ENCODE measurements around the gene DIRAS3.
"Not testable (repeated sequence)": the region's sequence is repeated elsewhere in the genome, so short reads cannot be mapped to it uniquely, and the experiment has no call there.

The DIRAS3 gene

GRCh38 chr1:68049941-68050878 lies at the start of gene DIRAS3:
TSS of gene DIRAS3 (minus strand) at chr1:68050627. CDS start at chr1:68047297, 3,330 bp downstream.
- Histone ChIP-seq H3K27ac (ENCODE audit: low read depth, low read length) (no peak within 1 kb of the TSS), H3K27me3 (ENCODE audit: control insufficient read depth in 5 of 5, insufficient read depth in 4 of 5, low read length in 5 of 5) (peaks cover 0 to 16% (median 0%) of the 10 kb centered on the region in 5 donors), H3K9ac (ENCODE audit: low read length in 5 of 5) (no peak within 1 kb of the TSS), H3K9me3 (ENCODE audit: control insufficient read depth in 5 of 5, low read length in 5 of 5) (peaks cover 0 to 6% (median 5%) of the 10 kb centered on the region in 5 donors), H3K36me3 (ENCODE audit: control insufficient read depth in 5 of 5, insufficient read depth in 5 of 5, low read length in 5 of 5) (peaks cover 0 to 5% (median 4%) of the 10 kb centered on the region in 5 donors), H3K4me1 (ENCODE audit: control insufficient read depth in 5 of 5, insufficient read depth in 5 of 5, low read length in 5 of 5) (peaks cover 0 to 14% (median 8%) of the 10 kb centered on the region in 5 donors), H3K4me3 (ENCODE audit: low read depth in 1 of 5, low read length in 5 of 5) (peak within 1 kb of the TSS; percentile 46 to 66 (median 61))

- H3K36me3 ChIP-seq (ENCODE audit: control insufficient read depth in 5 of 5, insufficient read depth in 5 of 5, low read length in 5 of 5): peaks cover 0 to 3% (median 0%) of the 10 kb centered on the region in 5 donors
Observed at GRCh38 chr1:68093737-68094136, 43.3 kb upstream of the DIRAS3 start.

GRCh38 chr1:68087184-68087583 lies 36.8 kb upstream of the DIRAS3 start:
- no peaks in the 10 kb centered on the region for H3K27me3 ChIP-seq (ENCODE audit: control insufficient read depth in 5 of 5, insufficient read depth in 4 of 5, low read length in 5 of 5)
- no peaks in the 10 kb centered on the region for H3K36me3 ChIP-seq (ENCODE audit: control insufficient read depth in 5 of 5, insufficient read depth in 5 of 5, low read length in 5 of 5)
- no peak overlapping the region for H3K27ac ChIP-seq (ENCODE audit: low read depth, low read length)
- H3K4me3 ChIP-seq (ENCODE audit: low read depth in 1 of 5, low read length in 5 of 5): no peak overlapping the region
- H3K9ac ChIP-seq (ENCODE audit: low read length in 5 of 5): no peak overlapping the region
- no peaks in the 10 kb centered on the region for H3K4me1 ChIP-seq (ENCODE audit: control insufficient read depth in 5 of 5, insufficient read depth in 5 of 5, low read length in 5 of 5)
- peaks cover 0 to 5% (median 0%) of the 10 kb centered on the region in 5 donors for H3K9me3 ChIP-seq (ENCODE audit: control insufficient read depth in 5 of 5, low read length in 5 of 5)

More at GRCh38 chr1:68093737-68094136, 43.3 kb upstream of the DIRAS3 start:
- no peak overlapping the region for H3K4me3 ChIP-seq (ENCODE audit: low read depth in 1 of 5, low read length in 5 of 5)
- no peaks in the 10 kb centered on the region for H3K4me1 ChIP-seq (ENCODE audit: control insufficient read depth in 5 of 5, insufficient read depth in 5 of 5, low read length in 5 of 5)
- no peak overlapping the region for H3K9ac ChIP-seq (ENCODE audit: low read length in 5 of 5)
- H3K27ac ChIP-seq (ENCODE audit: low read depth, low read length): no peak overlapping the region
- no peaks in the 10 kb centered on the region for H3K27me3 ChIP-seq (ENCODE audit: control insufficient read depth in 5 of 5, insufficient read depth in 4 of 5, low read length in 5 of 5)
- no peaks in the 10 kb centered on the region for H3K9me3 ChIP-seq (ENCODE audit: control insufficient read depth in 5 of 5, low read length in 5 of 5)

GRCh38 chr1:68085752-68086151 lies 35.3 kb upstream of the DIRAS3 start:
- no peaks in the 10 kb centered on the region for H3K4me1 ChIP-seq (ENCODE audit: control insufficient read depth in 5 of 5, insufficient read depth in 5 of 5, low read length in 5 of 5)
- H3K27ac ChIP-seq (ENCODE audit: low read depth, low read length): no peak overlapping the region
- peaks cover 0 to 5% (median 0%) of the 10 kb centered on the region in 5 donors for H3K9me3 ChIP-seq (ENCODE audit: control insufficient read depth in 5 of 5, low read length in 5 of 5)
- no peaks in the 10 kb centered on the region for H3K36me3 ChIP-seq (ENCODE audit: control insufficient read depth in 5 of 5, insufficient read depth in 5 of 5, low read length in 5 of 5)
- no peak overlapping the region for H3K9ac ChIP-seq (ENCODE audit: low read length in 5 of 5)
- no peak overlapping the region for H3K4me3 ChIP-seq (ENCODE audit: low read depth in 1 of 5, low read length in 5 of 5)
- H3K27me3 ChIP-seq (ENCODE audit: control insufficient read depth in 5 of 5, insufficient read depth in 4 of 5, low read length in 5 of 5): no peaks in the 10 kb centered on the region

- no peaks in the 10 kb centered on the region for H3K36me3 ChIP-seq (ENCODE audit: control insufficient read depth in 5 of 5, insufficient read depth in 5 of 5, low read length in 5 of 5)
- H3K9me3 ChIP-seq (ENCODE audit: control insufficient read depth in 5 of 5, low read length in 5 of 5): peaks cover 0 to 5% (median 0%) of the 10 kb centered on the region in 5 donors
- no peak overlapping the region for H3K9ac ChIP-seq (ENCODE audit: low read length in 5 of 5)
- no peaks in the 10 kb centered on the region for H3K4me1 ChIP-seq (ENCODE audit: control insufficient read depth in 5 of 5, insufficient read depth in 5 of 5, low read length in 5 of 5)
- no peaks in the 10 kb centered on the region for H3K27me3 ChIP-seq (ENCODE audit: control insufficient read depth in 5 of 5, insufficient read depth in 4 of 5, low read length in 5 of 5)
- no peak overlapping the region for H3K4me3 ChIP-seq (ENCODE audit: low read depth in 1 of 5, low read length in 5 of 5)
- no peak overlapping the region for H3K27ac ChIP-seq (ENCODE audit: low read depth, low read length)
Observed at GRCh38 chr1:68083686-68084085, 33.3 kb upstream of the DIRAS3 start.

- no peak overlapping the region for H3K27ac ChIP-seq (ENCODE audit: low read depth, low read length)
- no peaks in the 10 kb centered on the region for H3K36me3 ChIP-seq (ENCODE audit: control insufficient read depth in 5 of 5, insufficient read depth in 5 of 5, low read length in 5 of 5)
- no peaks in the 10 kb centered on the region for H3K4me1 ChIP-seq (ENCODE audit: control insufficient read depth in 5 of 5, insufficient read depth in 5 of 5, low read length in 5 of 5)
- H3K27me3 ChIP-seq (ENCODE audit: control insufficient read depth in 5 of 5, insufficient read depth in 4 of 5, low read length in 5 of 5): no peaks in the 10 kb centered on the region
- peaks cover 0 to 5% (median 0%) of the 10 kb centered on the region in 5 donors for H3K9me3 ChIP-seq (ENCODE audit: control insufficient read depth in 5 of 5, low read length in 5 of 5)
- no peak overlapping the region for H3K9ac ChIP-seq (ENCODE audit: low read length in 5 of 5)
- H3K4me3 ChIP-seq (ENCODE audit: low read depth in 1 of 5, low read length in 5 of 5): no peak overlapping the region
Observed at GRCh38 chr1:68081775-68082283, 31.4 kb upstream of the DIRAS3 start.

- no peaks in the 10 kb centered on the region for H3K36me3 ChIP-seq (ENCODE audit: control insufficient read depth in 5 of 5, insufficient read depth in 5 of 5, low read length in 5 of 5)
- H3K4me1 ChIP-seq (ENCODE audit: control insufficient read depth in 5 of 5, insufficient read depth in 5 of 5, low read length in 5 of 5): no peaks in the 10 kb centered on the region
- H3K27me3 ChIP-seq (ENCODE audit: control insufficient read depth in 5 of 5, insufficient read depth in 4 of 5, low read length in 5 of 5): no peaks in the 10 kb centered on the region
- no peak overlapping the region for H3K9ac ChIP-seq (ENCODE audit: low read length in 5 of 5)
- no peak overlapping the region for H3K27ac ChIP-seq (ENCODE audit: low read depth, low read length)
- H3K9me3 ChIP-seq (ENCODE audit: control insufficient read depth in 5 of 5, low read length in 5 of 5): peaks cover 0 to 7% (median 0%) of the 10 kb centered on the region in 5 donors
- H3K4me3 ChIP-seq (ENCODE audit: low read depth in 1 of 5, low read length in 5 of 5): no peak overlapping the region
Observed at GRCh38 chr1:68078647-68079046, 28.2 kb upstream of the DIRAS3 start.

GRCh38 chr1:68074472-68074871 lies 24.0 kb upstream of the DIRAS3 start:
- H3K36me3 ChIP-seq (ENCODE audit: control insufficient read depth in 5 of 5, insufficient read depth in 5 of 5, low read length in 5 of 5): no peaks in the 10 kb centered on the region
- no peak overlapping the region for H3K9ac ChIP-seq (ENCODE audit: low read length in 5 of 5)
- H3K4me3 ChIP-seq (ENCODE audit: low read depth in 1 of 5, low read length in 5 of 5): no peak overlapping the region
- no peaks in the 10 kb centered on the region for H3K4me1 ChIP-seq (ENCODE audit: control insufficient read depth in 5 of 5, insufficient read depth in 5 of 5, low read length in 5 of 5)
- H3K9me3 ChIP-seq (ENCODE audit: control insufficient read depth in 5 of 5, low read length in 5 of 5): peaks cover 0 to 7% (median 0%) of the 10 kb centered on the region in 5 donors
- no peak overlapping the region for H3K27ac ChIP-seq (ENCODE audit: low read depth, low read length)
- no peaks in the 10 kb centered on the region for H3K27me3 ChIP-seq (ENCODE audit: control insufficient read depth in 5 of 5, insufficient read depth in 4 of 5, low read length in 5 of 5)

- H3K4me1 ChIP-seq (ENCODE audit: control insufficient read depth in 5 of 5, insufficient read depth in 5 of 5, low read length in 5 of 5): no peaks in the 10 kb centered on the region
Observed at GRCh38 chr1:68065766-68066165, 15.3 kb upstream of the DIRAS3 start.

GRCh38 chr1:68058053-68058452 lies 7.6 kb upstream of the DIRAS3 start:
- H3K4me3 ChIP-seq (ENCODE audit: low read depth in 1 of 5, low read length in 5 of 5); H3K27ac ChIP-seq (ENCODE audit: low read depth, low read length); H3K9me3 ChIP-seq (ENCODE audit: control insufficient read depth in 5 of 5, low read length in 5 of 5); H3K4me1 ChIP-seq (ENCODE audit: control insufficient read depth in 5 of 5, insufficient read depth in 5 of 5, low read length in 5 of 5); H3K36me3 ChIP-seq (ENCODE audit: control insufficient read depth in 5 of 5, insufficient read depth in 5 of 5, low read length in 5 of 5); H3K27me3 ChIP-seq (ENCODE audit: control insufficient read depth in 5 of 5, insufficient read depth in 4 of 5, low read length in 5 of 5); H3K9ac ChIP-seq (ENCODE audit: low read length in 5 of 5): not testable (repeated sequence)

More at GRCh38 chr1:68065766-68066165, 15.3 kb upstream of the DIRAS3 start:
- Histone ChIP-seq H3K27me3 (ENCODE audit: control insufficient read depth in 5 of 5, insufficient read depth in 4 of 5, low read length in 5 of 5) (no peaks in the 10 kb centered on the region), H3K4me3 (ENCODE audit: low read depth in 1 of 5, low read length in 5 of 5) (no peak overlapping the region), H3K36me3 (ENCODE audit: control insufficient read depth in 5 of 5, insufficient read depth in 5 of 5, low read length in 5 of 5) (no peaks in the 10 kb centered on the region), H3K27ac (ENCODE audit: low read depth, low read length) (no peak overlapping the region), H3K9me3 (ENCODE audit: control insufficient read depth in 5 of 5, low read length in 5 of 5) (no peaks in the 10 kb centered on the region), H3K9ac (ENCODE audit: low read length in 5 of 5) (no peak overlapping the region)
